ENCODE results near the gene PIBF1.
A peak's percentile ranks its signal among the peaks of the same experiment; 100 is the strongest.
"Not testable (repeated sequence)": the region's sequence is repeated elsewhere in the genome, so short reads cannot be mapped to it uniquely, and the experiment has no call there.

Gene PIBF1

GRCh38 chr13:73018336-73018735 is 236.4 kb downstream of the PIBF1 start:
- DNase-seq (ENCODE audit: low spot score): no peak

- no peak for DNase-seq (ENCODE audit: low spot score)
Measured at GRCh38 chr13:73025217-73026012, 243.5 kb downstream of the PIBF1 start.

- no peak for DNase-seq (ENCODE audit: low spot score)
Measured at GRCh38 chr13:73034901-73035300, 253.0 kb downstream of the PIBF1 start.

GRCh38 chr13:73035660-73036059 is 253.7 kb downstream of the PIBF1 start:
- DNase-seq (ENCODE audit: low spot score): no peak

- DNase-seq (ENCODE audit: low spot score): no peak
Measured at GRCh38 chr13:73036566-73036965, 254.6 kb downstream of the PIBF1 start.

GRCh38 chr13:73038064-73038463 is 256.1 kb downstream of the PIBF1 start:
- DNase-seq (ENCODE audit: low spot score): no peak

- DNase-seq (ENCODE audit: low spot score): no peak
Measured at GRCh38 chr13:73039201-73040108, 257.5 kb downstream of the PIBF1 start.

- DNase-seq (ENCODE audit: low spot score): no peak
Measured at GRCh38 chr13:73040484-73040883, 258.6 kb downstream of the PIBF1 start.

- no peak for DNase-seq (ENCODE audit: low spot score)
Measured at GRCh38 chr13:73040968-73041596, 259.1 kb downstream of the PIBF1 start.

GRCh38 chr13:73045031-73045430 is 263.1 kb downstream of the PIBF1 start:
- no peak for DNase-seq (ENCODE audit: low spot score)

- not testable (repeated sequence) for DNase-seq (ENCODE audit: low spot score)
Measured at GRCh38 chr13:73048615-73049014, 266.7 kb downstream of the PIBF1 start.

GRCh38 chr13:73054712-73055111 is 272.8 kb downstream of the PIBF1 start:
- no peak for DNase-seq (ENCODE audit: low spot score)

- DNase-seq (ENCODE audit: low spot score): peak; percentile 61
Measured at GRCh38 chr13:73055813-73056564, 274.1 kb downstream of the PIBF1 start.

GRCh38 chr13:73056565-73056962 is 274.6 kb downstream of the PIBF1 start:
- DNase-seq (ENCODE audit: low spot score): no peak

GRCh38 chr13:73057284-73058063 is 275.5 kb downstream of the PIBF1 start:
- DNase-seq (ENCODE audit: low spot score): no peak

GRCh38 chr13:73058064-73058313 is 276.1 kb downstream of the PIBF1 start:
- DNase-seq (ENCODE audit: low spot score): no peak

- no peak for DNase-seq (ENCODE audit: low spot score)
Measured at GRCh38 chr13:73058432-73058735, 276.5 kb downstream of the PIBF1 start.

GRCh38 chr13:73058736-73059459 is 277.0 kb downstream of the PIBF1 start, which contains the start of gene KLF5:
KLF5 (plus strand) TSS chr13:73059005; CDS start chr13:73059328, 323 bp downstream.
- peak; percentile 99 for DNase-seq (ENCODE audit: low spot score)

GRCh38 chr13:73059460-73060250 is 277.7 kb downstream of the PIBF1 start:
- DNase-seq (ENCODE audit: low spot score): peak; percentile 60
